OCI-LY3 (cell line): ENCODE results near the gene PLA2G6.

Experiments
- H2AFZ ChIP-seq: fragments of 200-600, 300-600 bp; shearing (Covaris generic); 2 replicates; pipeline ENCODE4 v1.6.0; 2014; ENCODE audit warnings: antibody characterized with exemption, low read depth, low read length
- H3K27ac ChIP-seq: fragments of 200-600, 300-600 bp; sonication (generic); 2 replicates; pipeline ENCODE4 v1.5.1; 2014; ENCODE audit warnings: mild to moderate bottlenecking, low read length, moderate library complexity, mixed read lengths
- H3K27me3 ChIP-seq: fragments of 200-600, 300-600 bp; sonication (generic); 2 replicates; pipeline ENCODE4 v1.6.1; 2014; ENCODE audit warnings: low read depth, low read length, mixed read lengths
- H3K36me3 ChIP-seq: fragments of 200-600, 300-600 bp; sonication (generic); replicated peaks from 2 replicates; pipeline ENCODE3; 2014; ENCODE audit warnings: low read depth, low read length, mixed read lengths
- H3K4me1 ChIP-seq: fragments of 300-600, 200-600 bp; sonication (generic); 2 replicates; pipeline ENCODE4 v1.6.1; 2014; ENCODE audit warnings: low read length, mixed read lengths
- H3K4me2 ChIP-seq: fragments of 200-600, 300-600 bp; sonication (generic); 2 replicates; pipeline ENCODE4 v1.6.1; 2014; ENCODE audit warnings: low read length, mixed read lengths
- H3K4me3 ChIP-seq: fragments of 300-600, 200-600 bp; sonication (generic); 2 replicates; pipeline ENCODE4 v1.5.1; 2014; ENCODE audit warnings: antibody characterized with exemption, mild to moderate bottlenecking, low read length, moderate library complexity
- H3K79me2 ChIP-seq: fragments of 300-600, 200-600 bp; shearing (Covaris generic); 2 replicates; pipeline ENCODE4 v1.6.1; 2014; ENCODE audit warnings: mild to moderate bottlenecking, low read length, mixed read lengths
- H3K9ac ChIP-seq: fragments of 300-600, 200-600 bp; shearing (Covaris generic); 2 replicates; pipeline ENCODE4 v1.6.0; 2014; ENCODE audit warnings: mild to moderate bottlenecking, low read length, moderate library complexity
- H3K9me3 ChIP-seq: fragments of 200-600, 300-600 bp; shearing (Covaris generic); 2 replicates; pipeline ENCODE4 v1.6.1; 2014; ENCODE audit warnings: low read length, mixed read lengths; ENCODE audit not compliant: insufficient read depth
- H4K20me1 ChIP-seq: fragments of 200-600, 300-600 bp; sonication (generic); 2 replicates; pipeline ENCODE4 v1.6.1; 2016; ENCODE audit warnings: low read length, mixed read lengths; ENCODE audit not compliant: insufficient read depth
- EZH2phosphoT487 ChIP-seq: fragments of 200-600 bp; shearing (Covaris generic); IDR thresholded peaks from 2 replicates; pipeline ENCODE4 v1.6.1; 2018; ENCODE audit warnings: antibody characterized with exemption, mixed run types, low read depth
- TF ChIP-seq, protein P1 (sequence below): fragments of 200-600, 300-600 bp; sonication (generic); IDR thresholded peaks from 2 replicates; pipeline ENCODE4 v1.5.1; 2014; ENCODE audit warnings: antibody characterized with exemption, low read length, low read depth

PLA2G6 gene

DNA sequence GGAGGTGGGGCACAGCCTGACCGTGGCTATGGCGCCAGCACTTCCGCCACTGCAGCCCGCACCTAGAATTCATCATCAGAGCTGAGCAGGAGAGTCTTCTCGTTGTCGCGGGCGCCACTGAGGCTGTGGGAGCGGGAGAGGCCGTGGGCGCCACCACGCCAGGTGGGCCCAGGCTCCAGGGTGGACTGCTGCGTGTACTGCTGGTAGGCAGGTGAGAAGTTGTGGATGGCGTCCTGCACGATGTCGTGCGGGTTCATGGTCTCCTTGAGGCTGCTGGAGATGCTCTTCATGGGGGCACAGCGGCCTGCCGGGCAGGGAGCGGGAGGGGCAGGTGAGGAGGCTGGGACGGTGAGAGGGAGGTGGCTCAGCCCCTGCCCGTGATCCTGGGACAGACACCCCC is 39.8 kb upstream of the PLA2G6 start:
- Histone ChIP-seq H3K4me1 (peaks cover 17% of the 10 kb centered on the region), H3K27ac (no peak overlapping the region), H3K36me3 (peaks cover 41% of the 10 kb centered on the region), H2AFZ (no peak overlapping the region), H3K9ac (no peak overlapping the region), H3K27me3 (no peaks in the 10 kb centered on the region), H3K79me2 (no peaks in the 10 kb centered on the region), H3K9me3 (no peaks in the 10 kb centered on the region), H3K4me3 (no peak overlapping the region), H4K20me1 (peaks cover 8% of the 10 kb centered on the region; the same call in 1 of the 2 replicates), H3K4me2 (no peak overlapping the region)
- TF ChIP-seq, protein P1, sequence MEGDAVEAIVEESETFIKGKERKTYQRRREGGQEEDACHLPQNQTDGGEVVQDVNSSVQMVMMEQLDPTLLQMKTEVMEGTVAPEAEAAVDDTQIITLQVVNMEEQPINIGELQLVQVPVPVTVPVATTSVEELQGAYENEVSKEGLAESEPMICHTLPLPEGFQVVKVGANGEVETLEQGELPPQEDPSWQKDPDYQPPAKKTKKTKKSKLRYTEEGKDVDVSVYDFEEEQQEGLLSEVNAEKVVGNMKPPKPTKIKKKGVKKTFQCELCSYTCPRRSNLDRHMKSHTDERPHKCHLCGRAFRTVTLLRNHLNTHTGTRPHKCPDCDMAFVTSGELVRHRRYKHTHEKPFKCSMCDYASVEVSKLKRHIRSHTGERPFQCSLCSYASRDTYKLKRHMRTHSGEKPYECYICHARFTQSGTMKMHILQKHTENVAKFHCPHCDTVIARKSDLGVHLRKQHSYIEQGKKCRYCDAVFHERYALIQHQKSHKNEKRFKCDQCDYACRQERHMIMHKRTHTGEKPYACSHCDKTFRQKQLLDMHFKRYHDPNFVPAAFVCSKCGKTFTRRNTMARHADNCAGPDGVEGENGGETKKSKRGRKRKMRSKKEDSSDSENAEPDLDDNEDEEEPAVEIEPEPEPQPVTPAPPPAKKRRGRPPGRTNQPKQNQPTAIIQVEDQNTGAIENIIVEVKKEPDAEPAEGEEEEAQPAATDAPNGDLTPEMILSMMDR = no peak
- TF ChIP-seq EZH2phosphoT487 = no peak

DNA sequence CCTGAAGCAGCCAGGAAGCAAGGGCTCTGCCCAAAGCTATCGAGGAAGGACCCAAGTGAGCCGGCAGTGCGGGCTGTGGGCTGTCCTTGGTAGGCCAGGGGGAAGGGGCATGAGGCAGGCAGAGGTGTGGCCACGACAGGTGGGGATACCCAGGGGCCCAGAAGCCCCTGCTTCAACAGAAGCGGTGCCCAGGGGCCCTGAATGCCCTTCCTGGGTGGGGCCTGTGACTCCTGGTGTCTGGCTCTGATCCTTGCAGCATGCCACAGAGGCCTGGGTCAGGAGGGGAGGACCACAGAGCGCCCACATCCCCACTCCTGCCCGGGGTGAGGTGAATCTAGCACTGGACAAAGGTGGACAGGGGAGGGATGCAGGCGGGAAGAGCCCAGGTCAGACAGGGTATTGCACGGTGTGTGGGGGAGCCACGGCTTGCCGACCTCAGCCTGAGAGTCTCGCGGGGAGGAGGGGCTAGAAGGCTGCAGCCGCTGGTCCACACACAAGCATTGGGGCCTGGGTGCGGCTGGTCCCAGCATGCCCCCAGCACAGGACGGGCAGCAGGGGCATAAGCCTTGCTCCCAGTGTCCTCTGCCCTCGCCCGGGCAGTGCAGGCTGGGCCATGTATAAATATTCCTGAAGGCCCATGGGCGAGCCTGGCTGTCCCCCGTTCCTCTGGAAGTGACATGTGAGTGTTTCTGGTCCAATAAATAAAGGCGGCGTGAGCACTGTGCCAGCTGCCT is 39.2 kb upstream of the PLA2G6 start:
- Histone ChIP-seq H3K4me3 (no peak overlapping the region), H3K27me3 (no peaks in the 10 kb centered on the region), H3K9me3 (no peaks in the 10 kb centered on the region), H2AFZ (no peak overlapping the region), H4K20me1 (peaks cover 8% of the 10 kb centered on the region; the same call in 1 of the 2 replicates), H3K9ac (no peak overlapping the region), H3K36me3 (peaks cover 41% of the 10 kb centered on the region), H3K4me1 (peaks cover 17% of the 10 kb centered on the region), H3K27ac (no peak overlapping the region), H3K4me2 (no peak overlapping the region), H3K79me2 (no peaks in the 10 kb centered on the region)
- TF ChIP-seq, protein P1 = no peak
- TF ChIP-seq EZH2phosphoT487 = no peak

DNA sequence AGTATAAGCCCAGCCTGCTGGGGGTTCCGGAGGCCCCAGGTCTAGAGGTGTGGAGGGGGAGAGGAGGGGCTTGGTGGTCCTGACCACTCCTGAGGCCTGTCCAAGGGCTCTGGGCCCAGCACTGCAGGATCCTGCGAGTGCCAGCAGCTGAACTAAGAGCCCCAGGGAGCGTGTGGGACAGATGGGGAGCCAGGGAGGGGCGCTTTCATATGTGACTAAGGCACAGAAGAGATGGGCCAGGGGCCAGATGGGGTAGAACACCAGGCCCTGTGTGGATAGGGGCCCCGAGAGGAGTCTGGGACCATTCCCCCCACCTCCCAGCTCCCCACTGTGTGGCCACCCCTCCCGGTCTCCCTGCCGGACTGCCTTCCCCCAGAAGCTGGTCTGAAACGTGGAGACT is 38.5 kb upstream of the PLA2G6 start:
- TF ChIP-seq, protein P1 = no peak
- TF ChIP-seq EZH2phosphoT487 = no peak
- Histone ChIP-seq H3K27me3 (no peaks in the 10 kb centered on the region), H3K27ac (no peak overlapping the region), H4K20me1 (peaks cover 8% of the 10 kb centered on the region; the same call in 1 of the 2 replicates), H3K4me3 (no peak overlapping the region), H3K9me3 (no peaks in the 10 kb centered on the region), H3K4me1 (peaks cover 17% of the 10 kb centered on the region), H3K79me2 (no peaks in the 10 kb centered on the region), H3K4me2 (no peak overlapping the region), H3K9ac (no peak overlapping the region), H3K36me3 (peaks cover 37% of the 10 kb centered on the region), H2AFZ (no peak overlapping the region)

DNA sequence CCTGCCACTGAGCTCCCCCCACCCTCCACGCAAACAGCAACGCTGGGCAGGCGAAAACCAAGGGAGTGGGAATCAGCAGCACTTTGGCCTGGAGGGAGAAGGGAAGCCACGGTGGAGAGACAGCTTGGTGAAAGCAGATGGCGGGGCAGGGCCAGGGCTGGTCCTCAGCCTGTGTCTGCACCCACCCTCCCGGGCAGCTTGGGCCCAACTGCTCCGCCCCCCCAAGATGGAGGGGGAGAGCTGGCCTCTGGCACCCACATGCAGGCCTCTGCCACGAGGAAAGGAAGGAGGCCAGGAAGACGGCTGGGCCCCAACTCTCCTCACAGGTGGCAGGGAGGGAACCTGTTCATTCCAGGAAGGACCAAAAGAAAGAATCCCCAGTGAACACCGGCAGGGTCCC is 38.0 kb upstream of the PLA2G6 start:
- Histone ChIP-seq H3K27ac (peak overlapping the region; percentile 47; the same call in 1 of the 2 replicates), H3K36me3 (peaks cover 36% of the 10 kb centered on the region), H3K9ac (no peak overlapping the region), H4K20me1 (peaks cover 8% of the 10 kb centered on the region; the same call in 1 of the 2 replicates), H2AFZ (no peak overlapping the region), H3K79me2 (no peaks in the 10 kb centered on the region), H3K4me2 (no peak overlapping the region), H3K4me3 (no peak overlapping the region), H3K4me1 (peaks cover 17% of the 10 kb centered on the region), H3K9me3 (no peaks in the 10 kb centered on the region), H3K27me3 (no peaks in the 10 kb centered on the region)
- TF ChIP-seq EZH2phosphoT487 = no peak
- TF ChIP-seq, protein P1 = no peak
